NOMO-1 treated with dmso at 0.1 percent for 144 hours (cell line): ENCODE measurements around the gene TNN.

Source experiments
- DNase-seq: peaks from one replicate; lab custom pipeline; 2025; ENCODE audit not compliant: unreplicated experiment; lab: John Stamatoyannopoulos, UW

The TNN gene

DNA sequence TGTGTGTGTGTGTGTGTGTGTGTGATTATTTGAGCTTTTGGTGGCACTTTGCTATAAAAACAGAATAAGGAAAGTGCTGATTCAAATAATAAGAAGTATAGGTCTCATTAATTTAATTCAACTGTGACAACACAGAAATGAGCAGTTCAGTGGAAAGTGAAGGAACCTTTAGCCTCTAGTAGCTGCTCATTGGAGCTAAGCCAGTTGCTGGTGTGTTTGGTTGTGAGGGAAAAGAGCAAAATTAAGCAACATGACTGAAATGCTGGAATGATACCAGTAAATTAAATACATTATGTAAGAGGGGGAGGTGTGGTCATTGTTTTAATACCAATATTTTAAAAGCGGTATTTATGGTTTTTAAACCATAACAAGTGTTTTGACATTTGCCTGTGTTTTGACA is 69.7 kb downstream of the TNN start:
- DNase-seq: no peak

DNA sequence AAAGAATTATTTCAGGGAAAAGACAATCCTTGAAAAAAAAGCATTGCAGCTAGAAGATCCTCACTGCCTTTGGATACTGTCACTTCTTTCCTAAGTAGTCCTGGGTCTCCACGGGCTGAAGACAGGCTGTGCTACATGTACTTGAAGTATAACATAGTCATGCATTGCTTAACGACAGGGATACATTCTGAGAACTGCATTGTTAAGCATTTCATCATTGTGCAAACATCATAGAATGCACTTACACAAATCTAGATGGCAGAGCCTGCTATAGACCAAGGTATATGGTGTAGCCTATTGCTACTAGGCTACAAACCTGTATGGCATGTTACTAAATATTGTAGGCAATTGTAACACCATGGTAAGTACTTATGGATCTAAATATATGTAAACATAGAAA is 70.9 kb downstream of the TNN start:
- DNase-seq: no peak

DNA sequence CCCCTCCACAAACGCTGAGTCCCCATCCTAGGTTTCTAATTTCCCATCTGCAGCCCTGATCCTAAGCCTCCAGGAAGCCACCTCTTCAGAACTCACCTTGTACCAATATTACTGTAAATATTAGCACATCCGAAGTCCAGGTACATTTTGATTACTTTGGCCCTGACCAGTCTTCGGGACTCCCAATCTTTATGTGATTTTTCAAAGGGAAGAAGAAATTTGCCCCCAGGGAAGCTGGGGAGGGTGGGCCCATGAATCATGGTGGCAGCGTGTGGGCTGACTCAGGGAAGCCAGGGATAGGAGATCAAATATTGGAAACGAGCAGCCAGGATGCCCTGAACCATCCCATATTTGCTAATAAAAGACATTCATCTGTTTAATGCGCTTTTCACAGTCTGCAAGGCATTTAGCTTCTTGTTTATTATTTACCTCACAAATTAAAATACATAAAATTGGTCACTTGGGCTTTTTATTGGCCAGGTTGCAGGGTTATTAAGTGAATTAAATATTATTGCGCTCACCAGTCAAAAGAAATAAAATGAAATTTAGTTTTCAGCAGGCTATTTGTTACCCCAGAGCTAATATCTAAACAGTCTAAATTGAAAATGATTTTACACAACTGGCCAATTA is 78.4 kb downstream of the TNN start:
- DNase-seq: no peak

DNA sequence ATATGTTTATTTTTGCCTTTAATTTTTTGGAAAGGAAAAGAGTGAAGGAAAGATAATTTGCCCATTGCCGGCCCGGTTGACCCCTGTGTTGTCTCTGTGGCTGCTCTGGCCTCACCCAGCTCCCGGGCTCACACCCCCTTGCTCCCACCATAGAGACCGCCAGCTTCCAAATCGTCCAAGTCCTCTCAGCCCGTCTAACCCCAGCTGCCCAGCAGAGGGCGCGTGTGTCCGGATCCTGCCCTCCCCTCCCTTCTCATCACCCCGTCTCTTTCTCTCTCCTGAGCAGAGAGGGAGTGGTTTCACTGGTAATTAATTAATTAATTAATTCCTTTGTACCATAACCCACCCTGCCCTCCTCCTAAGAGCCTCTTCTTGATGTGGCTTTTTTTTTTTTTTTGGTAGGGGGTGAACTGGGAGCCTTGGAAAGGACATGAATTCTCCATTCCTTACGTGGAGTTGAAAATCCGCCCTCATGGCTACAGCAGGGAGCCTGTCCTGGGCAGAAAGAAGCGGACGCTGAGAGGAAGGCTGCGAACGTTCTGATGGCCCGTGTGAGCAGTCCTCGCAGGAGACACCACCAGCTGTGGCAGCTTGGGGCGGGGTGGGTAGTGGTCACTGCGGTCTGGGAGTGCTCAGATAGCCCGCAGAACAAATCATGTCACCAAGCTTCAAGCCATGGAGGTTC is 79.0 kb downstream of the TNN start:
- peak; percentile 21 for DNase-seq

DNA sequence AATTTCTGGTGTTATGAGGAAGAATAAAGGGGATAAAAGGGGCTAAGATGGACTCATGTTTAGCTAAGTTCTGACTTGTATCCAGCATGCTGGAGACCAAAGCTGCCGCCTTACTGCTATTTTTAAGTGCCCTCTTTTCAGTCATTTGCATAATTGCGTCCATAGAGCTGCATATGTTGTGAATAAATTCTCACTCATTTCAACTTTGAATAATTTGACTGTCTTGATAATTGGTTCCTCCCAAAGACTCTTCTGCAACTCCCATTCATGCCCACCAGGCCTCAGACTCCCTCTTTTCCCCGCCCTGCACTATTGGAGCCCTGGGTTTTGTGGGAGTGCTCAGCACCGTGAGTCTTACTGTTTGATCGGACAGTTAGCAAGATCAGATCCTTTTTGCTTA is 79.9 kb downstream of the TNN start:
- DNase-seq: no peak

DNA sequence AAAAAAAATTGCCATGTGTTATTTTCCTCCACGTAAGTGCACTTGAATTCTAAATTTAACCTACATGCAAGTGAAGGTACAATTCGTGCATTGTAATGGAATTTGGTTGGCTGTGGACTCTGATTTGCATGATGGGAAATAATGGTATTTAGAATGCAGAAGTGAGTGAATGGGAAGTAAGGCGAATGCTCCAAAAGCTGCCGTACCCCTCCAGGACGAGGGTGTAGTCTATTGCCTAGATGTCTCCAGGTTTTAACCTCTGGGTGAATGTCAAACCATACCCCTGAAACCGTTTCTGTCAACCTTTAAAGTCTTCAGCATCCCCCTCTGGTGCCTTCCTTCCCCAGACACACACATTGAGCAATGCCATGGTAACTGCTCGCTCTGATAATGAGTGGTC is 80.4 kb downstream of the TNN start:
- DNase-seq: no peak

DNA sequence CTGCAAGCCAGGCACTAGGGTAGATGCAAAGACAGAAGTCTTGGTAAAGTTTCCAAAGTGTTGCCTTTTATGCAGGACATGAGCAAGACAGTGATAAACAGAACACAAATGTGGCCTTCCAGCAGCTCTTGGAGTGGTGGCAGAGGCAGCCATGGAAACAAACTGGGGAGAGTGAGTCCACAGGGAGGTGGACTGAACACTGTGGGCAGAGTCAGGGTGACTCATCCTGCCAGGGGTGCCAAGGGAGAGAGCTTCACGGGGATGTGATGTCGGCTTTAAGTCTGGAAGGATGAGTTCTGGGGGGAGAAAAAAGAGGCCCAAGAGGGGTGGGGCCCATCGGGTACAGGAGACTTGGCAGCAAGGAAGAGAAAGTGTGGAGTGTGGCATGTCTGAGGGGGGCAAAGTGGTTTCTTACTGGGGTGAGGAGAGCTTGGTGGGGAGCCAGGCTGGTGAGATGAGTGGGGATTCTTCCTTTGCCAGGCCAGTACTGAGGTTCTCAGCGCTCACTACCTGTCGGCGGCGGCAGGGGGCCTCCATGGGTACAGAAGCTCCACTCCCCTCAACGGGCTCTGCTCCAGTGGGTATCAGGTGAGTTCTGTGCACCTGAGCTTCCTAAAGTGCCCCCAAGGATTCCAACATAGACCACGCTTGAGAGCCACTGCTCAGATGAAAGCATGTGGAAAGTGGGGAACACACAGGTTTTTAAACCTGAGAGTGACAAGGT is 83.1 kb downstream of the TNN start:
- DNase-seq: no peak

DNA sequence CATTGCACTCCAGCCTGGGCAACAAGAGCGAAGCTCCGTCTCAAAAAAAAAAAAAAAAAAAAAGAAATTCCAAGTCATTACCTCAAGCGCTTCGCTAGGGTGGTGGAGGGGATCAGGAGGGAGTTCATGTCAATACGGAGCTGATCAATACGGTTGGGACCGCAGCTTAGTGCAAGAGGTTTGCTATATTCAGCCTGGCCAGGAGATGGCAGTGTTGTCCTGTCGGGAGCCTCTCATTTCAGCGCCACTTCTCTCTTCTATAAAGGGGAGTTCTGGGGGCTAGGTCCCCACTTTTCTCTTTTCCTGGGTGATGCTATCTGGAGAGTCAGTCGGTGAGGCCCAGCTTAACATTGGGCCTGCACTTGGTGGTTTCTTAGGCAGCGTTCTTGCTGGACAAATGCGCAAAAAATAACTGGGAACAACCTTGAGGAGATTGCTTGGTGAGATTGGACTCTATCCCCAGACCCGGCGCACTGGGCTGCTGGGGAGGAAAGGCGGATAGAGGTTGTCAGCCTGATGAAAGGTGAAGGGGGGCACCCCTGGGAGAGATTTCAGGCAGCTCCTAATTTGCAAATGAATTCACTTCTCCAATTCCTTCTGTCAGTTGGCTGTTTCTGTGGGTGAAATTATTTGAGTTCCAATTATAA is 84.5 kb downstream of the TNN start:
- peak; percentile 34 for DNase-seq

DNA sequence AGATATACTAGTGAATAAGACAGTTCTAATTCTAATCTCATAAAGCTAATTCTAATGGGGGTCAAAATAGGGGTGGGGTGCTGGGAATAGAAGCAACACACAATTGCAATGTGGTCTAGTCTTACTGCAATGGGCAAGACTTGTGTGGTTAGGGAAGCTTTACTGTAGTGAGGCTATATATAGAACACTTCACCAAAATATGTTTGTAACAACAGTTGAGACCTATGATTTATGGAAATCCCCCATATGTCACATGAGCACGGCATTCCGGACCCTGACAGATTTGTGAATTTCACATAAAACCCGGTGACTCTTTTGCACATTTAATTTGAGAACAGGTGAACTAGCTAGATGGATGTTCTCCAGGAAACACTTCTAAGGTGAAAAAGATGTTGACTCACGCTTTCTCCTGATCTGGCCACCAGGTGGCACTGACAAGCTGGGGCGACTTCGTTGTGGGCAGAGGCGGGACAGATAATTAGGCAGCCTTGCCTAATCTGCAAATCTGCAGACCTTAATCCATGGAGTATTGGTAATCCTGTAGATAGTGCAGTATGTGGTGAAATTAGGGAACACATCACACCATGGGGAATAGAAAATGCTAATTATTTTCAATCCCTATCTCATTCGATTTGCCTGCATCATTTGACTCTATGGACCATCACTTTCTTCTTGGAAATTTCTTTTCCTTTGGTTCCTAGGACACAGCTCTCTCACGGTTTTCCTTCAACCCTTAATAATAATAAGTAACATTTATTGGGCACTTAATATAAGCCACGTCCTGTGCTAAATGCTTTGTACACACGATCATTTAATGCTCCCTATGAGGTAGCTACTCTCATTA is 87.2 kb downstream of the TNN start:
- peak; percentile 64 for DNase-seq

DNA sequence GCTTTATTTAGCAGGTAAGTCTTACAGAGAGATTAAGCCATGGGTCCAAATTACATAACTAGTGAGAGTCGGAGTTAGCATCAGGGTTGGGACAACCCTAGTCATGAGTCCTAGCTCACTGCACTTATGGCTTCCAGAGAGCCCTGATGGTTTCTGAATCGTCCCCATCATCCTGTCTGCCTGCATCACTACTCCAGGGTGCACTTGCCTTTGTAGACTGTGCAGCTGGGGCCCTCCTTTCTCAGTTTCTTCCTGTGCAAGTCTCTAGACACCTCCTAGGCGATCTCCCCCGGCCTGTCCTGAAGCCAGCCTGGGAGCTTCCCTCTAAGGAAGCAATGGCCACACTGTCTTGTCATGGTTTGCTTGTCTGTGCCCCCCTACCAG is 87.8 kb downstream of the TNN start:
- no peak for DNase-seq

DNA sequence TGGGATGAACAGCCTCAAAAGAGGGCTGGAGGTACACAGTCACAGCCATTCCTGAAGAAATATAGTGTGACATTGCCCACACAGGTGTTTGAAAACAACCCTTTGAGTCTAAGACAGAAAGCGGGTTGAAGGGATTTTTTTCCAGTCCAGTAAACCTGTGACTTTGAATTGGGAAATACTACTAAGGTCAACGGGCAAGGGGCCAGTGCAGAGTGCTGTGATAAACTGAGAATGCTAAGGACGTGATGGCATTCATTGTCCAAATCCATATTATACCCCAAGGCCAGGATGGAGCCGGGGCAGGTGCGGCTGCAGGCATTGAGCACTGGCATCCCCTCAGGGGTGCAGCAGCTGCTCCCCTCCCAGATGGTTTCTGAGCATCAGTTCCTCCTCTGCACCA is 88.3 kb downstream of the TNN start:
- DNase-seq: no peak

DNA sequence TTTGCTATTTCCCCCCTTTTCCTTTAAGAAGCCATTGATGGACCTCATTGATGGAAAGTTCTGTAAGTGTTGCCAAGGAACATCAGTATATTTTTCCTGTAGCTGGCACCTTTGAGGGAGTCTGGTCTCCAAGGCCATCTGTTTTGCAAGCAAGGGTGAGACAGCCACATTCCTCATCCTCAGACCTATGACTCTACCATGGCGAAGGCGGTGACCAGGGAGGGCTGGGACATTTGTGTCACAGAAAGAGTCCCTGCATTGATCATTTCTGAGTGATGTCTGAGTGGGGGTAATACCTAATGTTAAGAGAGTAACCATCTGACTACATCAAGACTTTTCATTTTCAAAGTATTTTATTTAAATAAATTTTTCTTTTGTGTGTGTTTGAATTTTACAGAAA is 89.6 kb downstream of the TNN start:
- DNase-seq: no peak

DNA sequence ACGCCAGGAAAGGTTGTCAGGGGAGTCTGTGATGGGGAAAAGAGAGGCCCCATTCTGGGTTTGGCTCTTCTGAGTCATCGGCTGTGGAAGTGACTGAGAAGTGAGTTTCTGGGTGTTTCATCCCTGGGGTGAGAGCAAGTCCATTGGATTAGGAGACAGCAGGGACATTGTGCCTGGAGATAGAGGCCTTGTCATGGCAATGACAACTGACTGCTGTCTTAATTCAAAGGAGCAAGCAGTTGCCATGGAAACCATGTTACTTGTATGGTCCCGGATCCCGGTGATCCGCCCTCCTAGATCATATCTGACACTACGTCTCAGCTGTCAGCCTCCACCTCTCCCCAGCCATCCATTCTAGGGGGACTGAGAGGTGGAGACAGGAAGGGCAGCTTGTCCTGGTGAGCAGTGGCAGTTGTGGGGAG is 90.5 kb downstream of the TNN start:
- no peak for DNase-seq

DNA sequence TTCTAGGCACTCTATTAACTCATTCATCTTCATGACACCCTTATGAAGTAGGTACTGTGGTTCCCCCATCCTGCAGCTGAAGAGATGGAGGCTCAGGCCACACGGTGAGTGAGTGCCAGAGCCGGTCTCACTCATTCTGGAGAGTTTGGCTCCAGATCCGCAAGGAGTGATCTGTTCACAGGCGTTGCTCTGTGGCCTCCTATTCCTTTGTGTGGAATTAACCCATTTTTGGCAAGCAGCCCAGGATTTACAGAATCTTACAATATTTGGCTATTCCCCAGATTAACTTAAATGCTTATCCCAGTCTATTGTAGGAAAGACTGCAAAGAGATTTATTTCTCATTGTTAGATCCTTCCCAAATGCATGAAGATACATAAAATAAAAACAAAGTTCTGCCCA is 95.3 kb downstream of the TNN start:
- DNase-seq: no peak

DNA sequence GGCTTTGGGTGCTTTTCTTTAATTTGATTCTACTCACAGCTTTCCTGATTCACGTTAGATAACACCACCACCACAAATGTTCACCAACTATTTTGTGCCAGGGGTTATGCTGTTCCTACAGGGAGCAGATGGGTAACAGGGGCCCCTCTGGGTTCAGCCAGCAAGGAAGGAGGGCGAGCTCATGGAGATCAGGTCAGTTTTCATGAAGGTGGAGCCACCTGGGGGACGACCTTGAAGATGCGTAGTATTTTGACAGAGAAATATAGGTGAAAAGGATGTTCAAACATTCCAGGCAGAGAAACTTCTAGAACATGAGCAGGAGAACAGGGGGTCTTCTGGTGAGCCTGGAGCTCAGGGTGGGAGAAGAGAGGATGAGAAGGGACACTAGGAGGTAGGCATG is 96.1 kb downstream of the TNN start:
- DNase-seq: no peak

DNA sequence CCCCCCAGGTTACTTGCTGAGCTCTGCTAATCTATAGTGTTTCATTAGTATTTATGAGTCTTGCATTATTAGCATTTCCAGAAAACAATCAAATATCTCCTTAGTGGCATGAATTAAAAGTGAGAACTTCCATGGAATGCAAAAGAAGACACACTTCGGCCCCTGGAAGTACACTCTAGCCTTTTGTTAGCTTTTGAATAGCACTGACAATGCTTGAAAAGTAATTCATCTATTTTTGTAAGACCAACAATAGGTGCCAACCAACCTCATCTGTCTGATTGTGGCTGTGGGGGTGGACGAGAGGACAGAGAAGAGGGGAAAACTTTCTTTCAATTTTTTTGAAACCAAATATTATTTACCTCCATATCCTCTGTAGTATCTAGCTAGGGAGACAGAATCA is 97.1 kb downstream of the TNN start:
- DNase-seq: no peak

DNA sequence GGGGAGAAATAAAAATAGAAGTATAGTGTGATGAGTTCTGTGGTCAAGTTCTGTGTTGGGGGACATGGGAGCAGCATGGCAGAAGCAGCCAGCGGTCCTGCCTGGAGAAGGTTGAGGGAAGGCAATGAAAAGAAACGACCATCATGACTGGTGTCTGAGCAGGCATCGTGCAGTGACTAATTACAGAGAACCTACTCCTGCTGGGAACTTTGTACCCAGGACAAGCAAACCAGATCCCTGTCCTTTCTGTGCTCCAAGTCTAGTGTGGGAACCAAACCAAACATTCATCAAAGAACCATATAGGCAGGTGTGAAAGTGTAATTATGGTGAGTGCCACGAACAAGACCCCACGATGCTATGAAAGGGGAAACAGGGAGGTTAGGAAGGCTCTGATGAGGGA is 99.1 kb downstream of the TNN start:
- no peak for DNase-seq

DNA sequence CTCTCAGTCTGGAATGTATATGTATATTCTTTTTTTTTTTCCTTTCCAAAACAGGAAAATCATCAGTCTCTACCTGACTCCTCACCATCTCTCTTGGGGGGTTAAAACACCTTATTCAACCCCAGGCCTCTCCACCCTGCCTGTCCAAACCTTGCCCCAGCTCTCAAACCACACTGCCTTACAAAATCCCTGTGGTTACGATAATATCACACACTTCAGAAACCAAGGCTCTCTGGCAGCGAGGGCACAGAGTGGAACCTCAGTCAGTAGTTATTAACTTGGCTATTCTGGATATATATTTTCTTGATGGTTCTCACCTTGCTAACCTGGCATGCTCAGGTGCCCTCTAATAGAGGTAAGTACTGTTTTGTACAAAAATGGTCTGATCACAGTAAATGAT is 100.2 kb downstream of the TNN start:
- DNase-seq: no peak

DNA sequence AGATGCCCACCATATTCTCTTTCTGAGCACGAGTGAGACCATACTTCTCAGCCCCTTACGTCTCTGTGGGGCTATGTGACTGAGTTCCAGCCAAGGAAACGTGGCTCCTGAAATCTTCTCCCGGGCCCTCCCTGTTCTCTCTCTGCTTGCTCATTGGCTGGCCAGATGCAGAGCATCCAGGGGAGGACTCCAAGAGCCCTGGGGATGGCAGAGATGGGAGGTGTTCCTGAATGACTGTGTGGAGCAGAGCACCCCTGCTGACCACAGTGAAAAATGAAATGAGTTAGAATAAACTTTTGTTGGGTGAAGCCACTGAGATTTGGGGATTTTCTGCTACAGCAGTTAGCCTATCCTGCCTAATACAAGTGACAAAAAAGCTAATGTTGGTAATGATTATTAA is 101.1 kb downstream of the TNN start:
- no peak for DNase-seq

DNA sequence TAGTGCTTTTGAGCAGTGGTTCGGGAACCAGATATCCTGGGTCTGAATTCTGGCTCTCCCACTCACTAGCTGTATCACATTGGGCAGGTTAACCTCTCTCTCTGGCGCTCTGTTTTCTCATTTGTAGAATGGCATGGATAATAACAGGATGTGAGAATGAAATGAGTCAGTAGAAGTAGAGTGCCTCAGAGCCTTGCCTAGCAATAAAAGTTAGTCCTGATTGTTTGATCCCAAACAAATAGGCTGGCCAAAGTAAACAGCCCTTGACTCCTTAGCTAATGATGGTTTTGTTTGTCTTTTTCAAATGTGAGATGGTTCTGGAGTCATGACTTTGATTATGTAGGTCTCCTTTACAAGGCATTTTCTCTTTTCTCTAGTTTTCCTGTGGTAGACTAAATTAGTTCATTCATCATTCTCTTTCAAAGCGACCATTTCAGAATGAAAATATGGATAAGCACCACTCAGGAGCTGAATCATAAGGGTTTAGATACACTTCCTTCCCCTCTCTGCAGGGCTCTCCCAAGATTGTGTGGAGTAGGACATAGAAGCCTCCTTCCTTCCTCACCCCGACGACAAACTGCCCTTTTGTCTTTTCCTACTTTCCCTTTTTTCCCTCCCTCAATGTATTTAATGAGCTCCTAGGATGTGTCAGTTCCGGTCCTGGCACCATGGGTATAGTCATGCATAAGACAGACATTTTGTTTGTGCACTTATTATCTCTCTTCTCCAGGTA is 101.8 kb downstream of the TNN start:
- no peak for DNase-seq
